Stimulated activated CD8-positive, alpha-beta memory T cell treated with anti-CD3 and anti-CD28 coated beads, Interleukin-12 subunit alpha, Interleukin-12 subunit beta, amount 100 ng/mL, for 1 hour (primary cell): ENCODE data around the gene BRINP1.

Experiments
- DNase-seq: peaks from one replicate; pipeline ENCODE4 v3.0.0-alpha.2; 2020; ENCODE audit warnings: low read depth

BRINP1 gene

GRCh38 chr9:119339056-119339455, 30.2 kb downstream of the BRINP1 start:
- no peak for DNase-seq

GRCh38 chr9:119337573-119337972, 31.7 kb downstream of the BRINP1 start:
- no peak for DNase-seq

GRCh38 chr9:119334745-119335144, 34.5 kb downstream of the BRINP1 start:
- no peak for DNase-seq

- DNase-seq = no peak
These were observed 35.6 kb downstream of the BRINP1 start for GRCh38 chr9:119333507-119334229.

- no peak for DNase-seq
These were observed 36.7 kb downstream of the BRINP1 start for GRCh38 chr9:119332522-119332921.

DNA sequence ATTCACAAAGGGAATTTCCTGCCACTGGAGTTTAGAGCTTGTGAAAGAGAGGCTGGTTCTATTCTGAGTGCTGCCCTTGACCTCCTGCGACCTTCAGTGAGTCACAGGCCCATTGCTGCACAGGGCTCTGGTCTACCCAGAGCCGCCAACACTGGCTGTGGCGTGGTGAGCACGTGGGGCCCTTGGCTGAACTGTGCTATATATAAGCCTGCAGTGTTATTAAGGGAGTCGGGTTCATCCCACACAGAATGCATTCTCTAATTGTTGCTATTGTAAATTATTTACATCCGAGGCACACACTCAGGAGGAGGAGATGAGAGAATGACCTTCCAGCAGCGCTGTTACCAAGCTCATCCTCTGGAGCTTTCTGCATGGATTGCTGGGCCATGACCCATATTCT, 47.1 kb downstream of the BRINP1 start:
- no peak for DNase-seq

DNA sequence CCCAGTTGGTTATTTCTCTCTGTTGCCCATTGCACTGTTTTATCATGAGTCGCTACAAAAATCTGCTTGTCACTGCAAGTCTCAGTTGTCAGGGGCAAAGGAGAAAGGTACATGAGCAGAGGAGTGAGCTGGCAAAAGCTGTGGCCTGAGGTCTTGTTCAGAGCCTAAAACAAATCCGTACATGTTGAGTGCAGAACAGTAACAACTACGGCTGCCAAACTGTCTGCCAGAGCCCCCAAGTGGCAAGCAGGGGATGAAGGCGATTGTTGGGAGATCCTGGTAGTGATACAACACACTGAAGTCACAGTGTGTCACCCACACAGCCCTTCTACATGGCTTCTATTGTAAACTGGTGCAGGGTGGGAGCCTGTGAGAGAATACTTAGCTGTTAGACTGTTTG, 50.9 kb downstream of the BRINP1 start:
- DNase-seq = no peak

DNA sequence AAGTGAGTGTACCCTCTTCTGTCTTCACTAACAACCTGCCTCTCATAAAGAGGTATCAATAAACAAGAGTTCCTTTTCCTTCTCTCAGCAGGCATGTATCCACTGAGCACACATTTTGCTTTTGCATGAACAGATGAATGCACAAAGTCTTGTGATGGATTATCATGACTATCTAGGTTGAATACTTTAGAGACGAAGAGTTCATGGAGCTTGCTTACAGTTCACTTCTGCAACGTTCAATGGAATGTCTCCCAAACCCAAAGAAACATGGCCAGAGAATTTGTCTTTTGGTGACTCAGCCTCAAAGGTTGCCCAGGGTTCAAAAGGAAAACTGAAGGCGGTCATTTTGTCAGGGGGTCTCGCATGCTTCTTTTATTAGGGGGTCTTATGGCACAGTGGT, 55.4 kb downstream of the BRINP1 start:
- no peak for DNase-seq

- no peak for DNase-seq
These were observed 58.5 kb downstream of the BRINP1 start for GRCh38 chr9:119310741-119311140.

- no peak for DNase-seq
These were observed 61.8 kb downstream of the BRINP1 start for GRCh38 chr9:119307471-119307870.

GRCh38 chr9:119304555-119304954, 64.7 kb downstream of the BRINP1 start:
- no peak for DNase-seq

GRCh38 chr9:119302988-119303698, 66.1 kb downstream of the BRINP1 start:
- no peak for DNase-seq

DNA sequence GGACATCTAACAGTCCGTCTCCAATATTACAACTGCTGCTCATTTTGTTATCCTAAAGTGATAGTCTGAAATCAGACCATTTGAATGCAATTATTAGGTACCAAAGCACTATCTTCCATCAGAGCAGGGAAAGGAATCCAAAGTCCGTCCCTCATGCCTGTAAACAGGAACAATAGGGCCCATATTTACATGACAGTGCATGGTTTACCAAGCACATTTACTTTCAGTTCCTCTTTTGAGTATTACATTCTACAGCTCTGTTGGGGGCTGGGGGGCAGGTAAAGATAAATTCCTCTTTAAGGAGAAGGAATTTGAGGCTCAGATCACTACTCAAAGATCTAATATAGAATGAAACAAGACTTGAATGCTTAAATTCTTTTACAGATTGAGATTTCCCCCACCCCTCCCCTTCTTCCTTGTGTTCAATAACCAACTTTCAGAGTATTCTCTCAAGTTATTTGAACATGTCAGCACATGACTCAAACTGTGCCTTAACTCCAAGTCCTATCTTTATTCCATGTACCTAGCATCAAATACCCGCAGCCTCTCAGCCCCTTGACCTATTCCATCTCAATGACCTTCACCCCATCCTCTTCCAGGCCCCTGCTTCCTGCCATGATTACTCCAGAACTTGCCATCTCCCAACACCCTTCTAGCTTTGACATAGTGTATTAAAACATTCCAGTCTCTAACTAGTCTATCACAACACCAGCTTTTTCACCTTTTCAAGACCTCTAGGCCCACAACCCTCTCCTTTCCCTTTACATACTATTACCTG, 71.0 kb downstream of the BRINP1 start:
- DNase-seq = no peak

DNA sequence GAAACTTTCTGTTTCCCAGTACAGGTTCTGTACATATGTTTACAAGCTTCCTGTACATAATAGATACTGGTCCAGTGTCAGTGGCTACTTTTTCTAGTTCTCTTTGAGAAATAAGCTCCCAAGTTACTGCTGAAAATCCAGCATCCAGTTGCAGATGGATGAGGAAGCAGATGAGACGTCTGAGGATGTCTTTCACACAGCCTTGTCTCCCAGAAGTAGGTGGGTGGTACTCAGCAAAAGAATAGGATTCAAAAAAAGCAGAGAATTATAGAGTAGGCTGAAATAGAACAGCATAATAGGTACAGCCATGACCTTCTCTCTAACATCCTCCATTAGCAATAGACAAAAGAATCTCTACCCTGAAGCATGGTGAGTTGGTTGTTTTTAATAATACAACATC, 77.7 kb downstream of the BRINP1 start:
- DNase-seq = no peak

GRCh38 chr9:119289740-119290433, 79.3 kb downstream of the BRINP1 start:
- no peak for DNase-seq

DNA sequence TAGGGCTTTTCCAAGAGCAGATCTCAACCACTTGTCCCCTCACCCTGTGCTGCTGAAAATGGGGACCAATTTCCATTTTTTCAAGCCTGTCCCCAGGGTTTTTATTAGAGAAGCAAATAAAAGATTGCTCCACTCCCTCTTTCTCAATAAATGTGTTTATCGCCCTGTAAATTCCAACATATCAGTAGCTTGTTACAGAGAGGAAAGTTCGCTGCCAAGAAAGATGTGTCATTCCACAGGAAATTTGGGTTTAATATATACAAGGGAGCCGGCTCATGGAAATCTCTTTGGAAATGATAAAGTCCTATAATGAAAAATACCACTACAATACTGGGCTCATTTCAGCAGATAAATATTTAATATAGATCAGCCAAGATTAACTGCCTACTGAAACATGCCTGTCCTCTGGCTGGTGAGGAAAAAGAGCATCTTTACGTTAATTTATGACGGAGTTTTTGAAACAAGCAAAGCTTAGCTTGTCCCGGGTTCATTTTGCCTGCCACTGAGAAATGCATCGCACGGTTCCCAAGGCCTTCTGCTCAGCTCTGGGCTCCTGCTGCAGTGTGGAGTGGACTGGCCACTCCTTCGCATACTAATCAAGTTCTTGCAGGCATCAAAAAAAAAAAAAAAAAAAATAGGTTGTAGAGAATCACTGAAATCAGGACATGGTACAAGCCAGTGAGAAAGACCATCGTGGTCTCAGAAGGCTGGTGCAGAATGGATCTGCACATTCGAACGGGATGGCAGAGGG, 84.5 kb downstream of the BRINP1 start:
- no peak for DNase-seq

- DNase-seq = no peak
These were observed 85.1 kb downstream of the BRINP1 start for GRCh38 chr9:119284118-119284517.

GRCh38 chr9:119283078-119283794, 86.0 kb downstream of the BRINP1 start:
- DNase-seq = no peak

- no peak for DNase-seq
These were observed 86.7 kb downstream of the BRINP1 start for GRCh38 chr9:119282476-119283077.

GRCh38 chr9:119280740-119281485, 88.3 kb downstream of the BRINP1 start:
- DNase-seq = no peak
